Inflammatory macrophage treated with lipopolysaccharide for 4 hours (primary cell): ENCODE data around the gene DLG1.

Source experiments
- DNase-seq: peaks from one replicate; pipeline ENCODE4 v3.0.0-alpha.2; 2020

Gene DLG1

GRCh38 chr3:197312431-197312830, 14.0 kb upstream of the DLG1 start:
- DNase-seq, result no peak

GRCh38 chr3:197311591-197311990, 13.2 kb upstream of the DLG1 start:
- no peak for DNase-seq

- DNase-seq, result peak; percentile 77
Measured at GRCh38 chr3:197309528-197310361, 11.3 kb upstream of the DLG1 start.

GRCh38 chr3:197308591-197308990, 10.2 kb upstream of the DLG1 start:
- DNase-seq, result no peak

GRCh38 chr3:197306374-197307086, 8.1 kb upstream of the DLG1 start:
- no peak for DNase-seq

- DNase-seq, result no peak
Measured at GRCh38 chr3:197305854-197306253, 7.4 kb upstream of the DLG1 start.

GRCh38 chr3:197303452-197303851, 5.0 kb upstream of the DLG1 start:
- DNase-seq, result no peak

- DNase-seq, result peak; percentile 14
Measured at GRCh38 chr3:197302696-197303341, 4.4 kb upstream of the DLG1 start.

- DNase-seq, result no peak
Measured at GRCh38 chr3:197302033-197302432, 3.6 kb upstream of the DLG1 start.

- DNase-seq, result no peak
Measured at GRCh38 chr3:197300361-197300760, 1.9 kb upstream of the DLG1 start.

- DNase-seq, result no peak
Measured at GRCh38 chr3:197298945-197299854, 788 bp upstream of the DLG1 start.

GRCh38 chr3:197297476-197298340, 704 bp downstream of the DLG1 start:
- DNase-seq, result peak; percentile 80

- DNase-seq, result peak; percentile 5
Measured at GRCh38 chr3:197297002-197297401, 1.4 kb downstream of the DLG1 start.

GRCh38 chr3:197296545-197296944, 1.9 kb downstream of the DLG1 start:
- no peak for DNase-seq

- DNase-seq, result no peak
Measured at GRCh38 chr3:197295871-197296270, 2.5 kb downstream of the DLG1 start.

- DNase-seq, result no peak
Measured at GRCh38 chr3:197293605-197294237, 4.7 kb downstream of the DLG1 start.

GRCh38 chr3:197292648-197293047, 5.8 kb downstream of the DLG1 start:
- DNase-seq, result no peak

- DNase-seq, result peak; percentile 46
Measured at GRCh38 chr3:197292083-197292646, 6.2 kb downstream of the DLG1 start.

- no peak for DNase-seq
Measured at GRCh38 chr3:197289726-197290125, 8.7 kb downstream of the DLG1 start.

GRCh38 chr3:197286678-197287077, 11.7 kb downstream of the DLG1 start:
- no peak for DNase-seq

GRCh38 chr3:197285557-197285956, 12.9 kb downstream of the DLG1 start:
- DNase-seq, result no peak
